Measurements from ENCODE around the gene VWA8. TPM values are rescaled to one million over a fixed set of nuclear protein-coding genes. Genes with fewer than 3 reads are reported as not detected.
"Not testable (repeated sequence)": the region's sequence is repeated elsewhere in the genome, so short reads cannot be mapped to it uniquely, and the experiment has no call there.

The VWA8 gene
- total RNA-seq, 1 donor from 2014 or later: 17.6 TPM

DNA sequence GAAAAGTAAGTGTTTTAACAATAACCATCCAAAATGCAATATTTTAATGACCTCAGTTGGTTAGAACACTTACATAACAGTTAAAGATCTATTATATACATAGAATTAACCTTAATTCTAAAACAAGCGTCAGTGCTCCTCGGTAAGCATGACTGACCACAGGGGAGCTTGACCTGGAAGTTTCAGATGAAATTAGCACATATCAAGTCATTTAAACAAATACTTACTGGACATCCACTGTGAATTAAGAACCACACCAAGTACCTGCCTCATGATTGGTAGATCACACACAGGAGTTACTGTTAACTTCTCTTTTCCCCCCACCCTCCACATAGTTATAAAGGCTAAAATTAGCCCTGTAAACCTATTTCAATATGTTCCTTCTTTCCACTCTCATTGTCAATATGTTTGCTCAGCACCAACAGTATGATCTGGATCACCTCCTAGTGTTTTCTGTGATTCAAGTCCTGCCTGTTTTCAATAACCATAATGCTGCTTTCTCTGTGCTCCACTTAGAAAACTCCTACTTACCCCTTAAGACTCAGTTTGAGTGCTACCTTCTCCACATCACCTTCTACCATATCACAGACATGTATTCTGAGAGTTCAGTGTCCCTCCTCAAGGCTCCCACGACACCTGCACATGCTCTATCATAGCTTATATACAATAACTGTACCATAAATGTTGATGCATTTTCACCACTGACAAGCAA is 209.0 kb downstream of the VWA8 start:
- intact Hi-C loops (cut with micrococcal nuclease): no loop called here

DNA sequence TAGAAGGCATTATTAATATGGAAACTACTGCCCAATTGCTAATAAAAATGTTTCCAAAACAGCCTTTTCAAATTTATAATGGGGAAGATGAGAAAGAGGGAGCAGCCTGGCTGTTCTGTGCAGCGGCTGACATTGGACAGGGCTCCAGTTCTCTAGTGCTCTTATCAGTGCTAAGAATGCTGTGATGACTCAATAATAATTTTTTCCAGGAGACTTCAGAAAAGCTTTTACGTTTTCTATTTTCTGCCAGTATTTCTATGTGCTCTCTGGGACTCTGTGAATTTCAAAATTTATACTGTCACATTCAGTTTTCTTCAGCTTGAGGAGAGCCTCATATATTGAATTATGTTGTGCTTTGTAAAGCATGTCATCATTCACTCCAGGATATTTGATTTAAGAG is 209.6 kb downstream of the VWA8 start:
- intact Hi-C loops (cut with micrococcal nuclease): no loop called here

DNA sequence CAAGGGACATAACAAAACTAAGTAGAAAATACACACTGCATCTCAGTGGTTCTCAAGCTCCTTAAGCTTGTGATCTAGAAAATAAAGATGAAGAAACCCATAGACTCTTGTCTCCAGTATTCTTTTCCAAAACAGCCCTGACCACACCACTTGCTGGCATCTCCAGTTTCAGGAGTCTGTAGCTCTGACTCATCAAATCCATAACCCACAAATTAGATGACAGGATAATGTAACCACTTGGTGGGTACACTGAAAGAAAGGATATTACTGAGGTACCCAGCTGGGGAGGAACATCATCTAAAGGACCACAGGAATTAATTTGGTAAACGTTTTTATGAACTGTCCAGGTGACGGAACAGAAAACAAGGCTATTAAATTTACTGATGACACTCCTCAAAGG is 214.7 kb downstream of the VWA8 start:
- intact Hi-C loops (cut with micrococcal nuclease): no loop called here

DNA sequence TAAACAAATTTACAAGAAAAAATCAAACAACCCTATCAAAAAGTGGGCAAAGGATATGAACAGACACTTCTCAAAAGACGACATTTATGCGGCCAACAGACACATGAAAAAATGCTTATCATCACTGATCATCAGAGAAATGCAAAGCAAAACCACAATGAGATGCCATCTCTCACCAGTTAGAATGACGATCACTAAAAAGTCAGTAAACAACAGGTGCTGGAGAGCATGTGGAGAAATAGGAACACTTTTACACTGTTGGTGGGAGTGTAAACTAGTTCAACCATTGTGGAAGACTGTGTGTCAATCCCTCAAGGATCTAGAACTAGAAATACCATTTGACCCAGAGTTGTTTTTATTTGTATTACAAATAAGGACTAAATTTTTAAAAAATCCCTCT is 215.4 kb downstream of the VWA8 start:
- intact Hi-C loops (cut with micrococcal nuclease): not testable (repeated sequence)

DNA sequence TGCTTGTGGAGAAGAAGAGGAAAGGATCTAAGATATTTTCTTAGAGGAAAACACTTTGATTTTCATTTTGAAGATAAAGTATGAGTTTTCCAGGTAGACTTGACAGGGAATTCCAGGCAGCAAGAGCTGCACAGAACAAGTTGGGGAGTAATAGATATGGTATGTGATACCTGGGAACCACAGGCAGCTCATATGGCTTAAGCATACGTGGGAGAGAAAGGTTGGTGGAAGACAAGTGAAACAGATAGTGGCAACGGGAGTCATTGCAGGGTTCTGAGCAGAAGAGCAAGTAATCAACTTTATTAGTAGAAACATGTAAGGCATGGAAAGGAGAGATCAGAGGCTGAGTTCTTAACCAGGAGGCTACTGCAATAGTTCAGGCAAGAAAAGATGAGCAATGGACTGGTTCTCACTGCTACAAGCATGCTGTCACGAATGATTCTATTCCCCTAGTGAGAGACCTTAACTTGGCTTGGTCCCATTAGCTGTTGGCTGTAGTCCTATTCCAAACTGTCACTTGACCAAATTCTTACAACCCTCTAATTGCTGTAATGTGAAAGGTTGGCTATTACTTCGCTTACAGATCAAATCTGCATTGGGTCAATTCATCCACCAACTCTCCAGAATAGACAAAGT is 217.9 kb downstream of the VWA8 start:
- intact Hi-C loops (cut with micrococcal nuclease): no loop called here

DNA sequence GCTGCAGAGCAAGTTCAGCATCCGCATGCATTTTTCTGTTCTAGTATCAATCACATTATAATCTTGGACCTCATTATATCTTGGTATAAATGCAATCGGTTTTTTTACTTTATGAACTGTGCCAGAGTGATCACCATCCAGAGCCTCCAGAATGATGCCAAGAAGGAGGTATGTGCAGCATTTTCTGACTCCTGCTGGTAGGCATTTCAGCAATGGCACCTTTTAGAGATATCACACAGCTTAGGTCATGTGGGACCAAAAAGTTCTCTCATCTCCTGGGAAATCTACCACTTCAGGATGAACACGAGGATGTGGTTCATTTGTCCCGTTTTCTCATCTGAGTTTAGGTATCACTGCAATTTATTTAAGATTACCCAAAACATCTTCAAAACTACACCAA is 220.4 kb downstream of the VWA8 start:
- intact Hi-C loops (cut with micrococcal nuclease): no loop called here

DNA sequence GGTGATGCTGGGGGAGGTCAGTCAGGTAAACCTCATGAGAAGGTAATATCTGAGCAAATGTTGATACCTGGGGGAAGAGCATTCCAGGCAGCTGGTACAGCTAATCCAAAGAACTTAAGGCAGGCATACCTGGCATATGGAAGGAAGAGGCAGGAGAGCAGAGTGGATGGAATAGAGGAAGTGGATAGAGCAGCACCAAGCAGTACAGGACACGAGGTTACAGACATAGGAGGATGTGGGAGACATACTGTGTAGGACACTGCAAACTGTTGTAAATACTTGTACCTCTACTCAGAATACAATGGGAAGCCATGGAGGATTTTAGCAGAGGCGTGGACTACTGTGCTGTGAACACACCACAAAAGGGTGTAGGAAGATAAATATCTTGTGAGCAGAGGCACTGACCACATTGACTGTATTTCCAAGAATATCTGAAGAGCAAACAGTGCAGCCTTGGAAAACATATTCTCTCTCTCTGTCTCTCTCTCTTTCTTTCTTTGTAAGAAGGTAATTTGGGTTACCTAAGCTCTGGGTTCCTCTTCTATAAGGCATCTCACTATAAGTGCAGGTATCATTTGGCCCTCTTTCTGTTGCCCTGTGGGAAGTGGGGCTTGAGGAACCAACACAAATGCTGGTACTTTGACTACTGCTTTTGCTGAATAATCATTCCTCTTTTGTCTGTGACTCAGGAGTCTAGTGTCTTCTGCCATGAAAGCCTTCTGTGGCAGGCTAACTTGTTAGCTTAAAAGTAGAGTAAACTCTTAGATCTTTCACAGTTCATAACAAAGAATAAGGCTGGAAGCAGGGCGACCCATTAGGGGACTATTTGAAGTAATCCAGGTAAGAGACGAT is 238.0 kb downstream of the VWA8 start:
- intact Hi-C loops (cut with micrococcal nuclease): no loop called here

DNA sequence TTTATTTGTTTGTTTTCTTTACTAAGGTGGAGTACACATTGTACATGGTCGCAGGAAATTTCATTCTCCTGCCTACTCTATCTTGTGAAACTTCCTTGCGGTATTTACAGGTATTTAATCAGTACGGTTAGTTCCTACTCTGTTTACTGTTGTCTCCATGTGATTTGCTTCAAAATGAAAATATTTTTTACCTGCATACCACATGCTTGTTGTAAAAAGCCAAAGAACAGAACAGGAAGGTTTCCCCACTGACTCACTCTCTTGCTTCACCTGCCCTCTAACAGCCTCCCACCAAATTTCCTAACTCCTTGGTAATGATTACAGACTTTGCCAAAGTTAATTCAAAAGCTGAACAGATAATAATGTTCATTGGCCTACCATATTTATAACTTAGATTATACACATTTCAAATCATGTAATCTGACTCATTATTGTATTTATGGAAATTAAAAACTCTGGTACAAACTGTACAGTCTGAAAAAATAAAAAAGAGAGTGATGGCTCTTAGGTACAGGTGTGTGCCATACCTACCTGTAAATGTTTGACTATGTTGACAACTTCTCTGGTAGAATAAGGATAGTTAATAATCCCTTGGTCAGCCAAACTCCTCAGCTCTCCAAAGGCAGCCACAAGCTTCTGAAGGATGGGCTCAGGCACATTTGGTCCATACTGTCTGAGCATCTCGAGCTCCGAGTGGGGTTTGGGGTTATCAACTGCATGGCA is 239.9 kb downstream of the VWA8 start:
- intact Hi-C loops (cut with micrococcal nuclease): no loop called here

DNA sequence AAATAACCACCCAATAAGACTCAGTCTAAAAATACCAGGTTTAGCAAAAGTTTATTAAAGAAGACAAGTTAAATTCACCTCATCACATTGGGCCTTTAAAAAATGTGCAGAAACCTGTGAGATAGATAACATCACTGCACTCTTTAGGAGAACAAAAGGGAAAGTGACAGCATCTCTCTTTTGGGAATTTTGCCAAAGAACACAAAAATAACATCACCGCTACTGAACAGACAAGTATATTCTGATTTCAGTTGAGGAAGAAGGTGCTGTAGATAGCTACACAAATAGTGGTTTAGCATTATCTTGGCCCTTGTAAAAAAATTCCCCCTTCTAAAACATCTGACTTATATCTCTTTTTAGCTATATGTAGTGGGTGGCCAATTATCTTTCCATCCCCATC is 244.7 kb downstream of the VWA8 start:
- intact Hi-C loops (cut with micrococcal nuclease): no loop called here

DNA sequence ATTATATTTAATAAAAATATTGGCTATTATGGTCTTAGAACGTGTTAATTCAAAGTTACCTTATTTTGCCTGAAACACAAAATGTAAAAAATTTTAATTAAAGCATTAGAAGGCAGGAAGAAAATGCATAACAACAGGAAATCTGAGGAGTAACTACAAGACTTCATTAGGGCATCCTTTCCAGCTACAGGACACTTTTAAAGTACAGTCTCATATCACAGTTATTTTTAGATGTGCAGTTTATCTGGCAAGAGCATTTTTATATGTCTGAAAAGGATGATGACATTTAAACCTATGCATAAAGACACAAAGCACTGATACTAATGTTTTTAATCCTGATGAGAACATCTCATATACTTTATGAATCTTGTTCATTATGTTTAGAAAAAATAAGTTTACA is 247.5 kb downstream of the VWA8 start:
- intact Hi-C loops (cut with micrococcal nuclease): no loop called here

DNA sequence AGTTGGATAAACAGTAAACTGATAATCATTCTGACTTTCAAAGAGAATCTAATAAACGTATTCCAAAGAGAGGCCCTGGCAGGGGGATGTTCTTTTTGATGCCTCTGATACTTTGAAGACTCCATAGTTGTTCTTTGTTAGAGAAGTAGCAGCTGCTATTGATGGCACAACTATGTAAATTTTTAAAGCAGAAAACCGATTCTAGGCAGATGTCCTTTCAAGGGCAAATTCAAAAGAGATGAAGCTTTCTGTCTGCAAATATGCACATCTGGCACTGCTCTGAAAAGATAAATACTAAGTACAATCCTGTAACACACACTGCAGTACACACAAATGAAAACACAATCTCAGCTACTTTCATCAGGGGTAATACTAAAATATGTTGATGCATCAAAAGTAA is 250.1 kb downstream of the VWA8 start:
- intact Hi-C loops (cut with micrococcal nuclease): no loop called here

DNA sequence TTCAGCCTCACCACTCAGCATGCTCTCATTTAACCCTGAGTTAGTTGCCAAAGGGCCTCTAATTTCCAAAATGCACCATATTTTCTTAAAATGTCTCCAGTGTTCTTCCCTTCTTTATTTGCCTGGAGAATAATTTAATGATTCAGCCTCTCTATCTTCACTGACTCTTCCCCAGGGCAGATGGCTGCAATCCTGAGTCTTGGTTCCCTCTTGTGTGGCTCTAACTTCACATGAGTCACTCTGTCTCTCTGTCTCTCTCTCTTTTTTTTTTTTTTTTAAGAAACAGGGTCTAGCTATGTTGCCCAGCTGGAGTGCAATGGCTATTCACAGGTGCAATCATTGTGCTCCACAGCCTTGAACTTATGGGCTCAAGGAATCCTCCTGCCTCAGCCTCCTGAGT is 251.4 kb downstream of the VWA8 start:
- intact Hi-C loops (cut with micrococcal nuclease): no loop called here

DNA sequence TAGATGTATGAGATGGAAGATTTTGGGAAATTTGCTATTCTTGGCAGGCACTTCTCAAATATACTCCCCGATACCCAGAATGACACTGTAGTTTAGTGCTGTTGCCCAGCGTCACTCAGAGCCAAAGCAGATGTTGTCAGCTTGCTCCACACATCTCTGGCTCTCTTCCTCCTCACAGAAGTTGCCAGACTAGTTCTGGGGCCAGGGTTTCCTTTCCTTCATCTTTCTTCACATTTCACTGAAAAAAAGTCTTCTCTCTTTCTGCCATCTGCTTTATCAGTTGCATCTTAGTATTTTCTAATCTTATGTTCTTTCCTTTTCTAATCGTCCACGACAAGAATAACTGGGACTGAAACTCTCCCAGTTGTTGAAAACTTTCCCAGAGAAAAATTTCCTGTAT is 252.2 kb downstream of the VWA8 start:
- intact Hi-C loops (cut with micrococcal nuclease): no loop called here

DNA sequence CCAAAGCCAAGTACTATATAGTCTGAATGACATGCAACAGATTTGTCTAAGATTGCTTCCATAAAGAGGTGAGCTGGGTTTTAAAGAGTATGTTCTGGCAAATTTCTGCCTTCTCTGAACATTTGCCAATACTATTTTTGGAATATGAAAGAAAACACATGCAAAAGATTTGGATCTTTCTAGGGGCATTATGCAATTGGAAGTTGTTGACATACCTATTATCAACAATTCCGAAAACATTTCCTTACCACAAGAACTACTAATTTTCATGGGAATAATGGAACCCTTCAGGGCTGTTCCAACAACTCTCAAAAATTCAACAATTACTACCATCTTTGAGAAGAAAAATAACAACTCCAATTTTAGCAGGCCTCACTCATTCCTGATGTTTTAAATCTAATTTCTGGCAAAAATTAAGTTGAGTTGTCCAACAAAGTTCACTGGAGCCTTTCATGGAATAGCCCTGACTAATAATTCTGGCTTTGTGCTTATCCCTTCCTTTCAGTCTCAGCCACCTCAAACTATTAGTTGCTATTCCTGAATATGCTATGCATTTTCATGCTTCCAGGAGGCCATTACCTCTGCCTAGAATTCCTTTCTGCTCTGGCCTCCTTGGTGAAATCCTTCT is 253.6 kb downstream of the VWA8 start:
- intact Hi-C loops (cut with micrococcal nuclease): no loop called here

DNA sequence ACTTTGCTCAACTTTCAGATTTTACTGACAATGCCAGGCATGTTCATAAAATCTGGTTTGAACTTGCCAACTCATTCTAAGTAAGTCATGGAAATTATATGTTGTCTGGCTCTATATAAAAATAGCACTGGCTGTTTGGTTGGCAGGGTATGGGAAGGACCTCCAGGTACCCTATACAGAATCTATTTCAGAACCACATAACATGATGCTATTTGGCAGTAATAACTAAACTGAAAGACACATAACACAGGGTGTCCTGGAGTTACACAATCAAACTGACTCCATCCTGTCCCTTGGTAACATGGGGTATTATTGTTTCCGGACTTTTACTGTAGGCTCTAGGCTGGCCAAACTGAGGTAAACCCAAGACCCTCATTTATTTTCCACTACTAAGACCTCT is 254.8 kb downstream of the VWA8 start:
- intact Hi-C loops (cut with micrococcal nuclease): no loop called here

DNA sequence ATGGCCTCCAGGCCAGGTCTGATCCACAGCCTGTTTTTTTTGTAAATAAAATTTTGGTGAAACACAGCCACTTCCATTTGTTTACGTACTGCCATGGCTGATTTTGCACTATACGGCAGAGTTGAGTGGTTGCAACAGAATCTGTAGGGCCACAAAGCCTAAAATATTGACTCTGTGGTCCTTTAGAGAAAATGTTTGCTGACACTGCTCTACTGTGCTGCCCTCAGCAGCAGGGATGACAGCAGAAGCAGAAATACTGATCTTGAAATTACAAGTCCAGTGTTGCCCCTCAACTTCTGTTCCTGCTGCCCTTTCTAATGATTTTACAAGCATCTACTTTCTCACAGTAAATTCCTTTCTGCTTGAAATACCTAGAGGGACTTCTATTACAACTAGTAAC is 258.4 kb downstream of the VWA8 start:
- intact Hi-C loops (cut with micrococcal nuclease): no loop called here

DNA sequence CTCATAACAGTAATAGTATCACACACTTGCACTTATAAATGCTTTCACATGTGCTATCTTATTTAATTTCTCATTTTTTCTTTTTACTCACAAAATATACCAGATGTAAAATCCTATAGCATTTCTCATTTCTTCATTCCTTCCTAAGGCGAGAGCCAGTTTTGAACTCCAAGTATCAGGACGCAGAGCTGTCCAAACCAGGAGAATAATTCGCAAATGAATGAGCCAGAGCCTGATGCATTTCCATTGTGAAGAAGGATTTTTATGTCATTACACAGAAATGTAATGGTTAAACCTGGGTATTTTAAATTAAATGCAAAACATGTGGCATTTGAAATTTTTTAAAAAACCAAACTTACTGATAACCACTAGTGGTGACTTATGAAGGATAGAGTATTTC is 259.2 kb downstream of the VWA8 start:
- intact Hi-C loops (cut with micrococcal nuclease): no loop called here

DNA sequence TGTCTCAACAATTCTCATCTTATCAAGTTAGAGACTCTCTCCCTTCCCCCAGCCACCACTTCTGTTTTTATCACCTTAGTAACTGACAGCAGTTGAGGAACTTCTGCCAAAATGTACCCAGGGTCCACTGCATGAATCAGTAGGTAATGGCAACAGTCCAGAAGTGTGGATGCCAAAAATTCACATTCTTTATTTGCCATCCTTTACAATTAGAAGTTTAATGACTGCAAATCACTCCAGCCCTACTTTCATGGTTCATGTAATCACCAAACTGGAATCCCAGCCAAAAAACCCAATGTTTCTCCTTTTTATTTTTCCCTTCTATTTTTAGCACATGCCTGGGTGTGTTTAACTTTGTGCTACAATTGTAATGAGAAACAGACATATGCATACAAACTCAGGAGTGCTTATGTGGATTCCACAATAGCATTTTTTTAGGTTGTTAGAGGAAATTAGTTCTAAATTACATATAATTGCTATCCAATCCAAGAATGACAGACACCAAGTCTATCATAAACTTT is 260.1 kb downstream of the VWA8 start:
- intact Hi-C loops (cut with micrococcal nuclease): no loop called here

DNA sequence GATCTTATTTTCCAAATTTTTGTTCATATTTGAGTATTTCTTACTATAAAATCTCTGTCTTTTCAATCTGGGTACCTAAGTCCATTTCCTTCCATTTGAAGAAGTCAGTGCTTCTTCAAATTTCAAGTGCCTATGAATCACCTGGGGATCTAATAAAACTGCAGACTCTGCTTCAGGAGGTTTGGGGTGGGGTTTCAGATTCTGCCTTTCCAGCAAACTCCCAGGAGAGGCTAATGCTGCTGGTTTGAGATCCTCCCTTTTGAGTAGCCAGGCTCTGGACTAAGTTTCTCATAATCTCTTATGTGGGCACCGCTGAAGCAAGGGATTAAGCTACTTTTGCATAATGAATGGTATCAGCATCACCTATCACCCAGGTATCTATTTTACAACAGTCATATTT is 261.1 kb downstream of the VWA8 start:
- intact Hi-C loops (cut with micrococcal nuclease): no loop called here

DNA sequence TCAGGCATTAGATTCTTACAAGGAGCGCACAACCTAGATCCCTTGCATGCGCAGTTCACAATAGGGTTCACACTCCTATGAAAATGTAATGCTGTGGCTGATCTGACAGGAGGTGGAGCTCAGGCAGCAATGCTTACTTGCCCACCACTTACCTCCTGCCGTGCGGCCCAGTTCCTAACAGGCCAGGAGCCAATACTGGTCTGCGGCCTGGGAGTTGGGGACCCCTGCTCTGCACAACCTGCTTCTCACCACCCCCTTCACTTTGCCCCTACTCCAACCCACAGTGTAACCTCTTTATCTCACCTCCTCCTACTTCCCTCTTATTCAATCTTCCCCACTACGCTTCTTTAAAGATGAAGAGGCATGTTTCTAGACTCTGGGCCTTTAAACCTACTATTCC is 263.3 kb downstream of the VWA8 start:
- intact Hi-C loops (cut with micrococcal nuclease): no loop called here
